NCI-H187 treated with DMSO at 0.1 percent for 48 hours (cell line): ENCODE results near the gene DUSP14.

ENCODE experiments used
- DNase-seq: peaks from one replicate; lab custom pipeline; 2025; lab: John Stamatoyannopoulos, UW

Gene DUSP14

DNA sequence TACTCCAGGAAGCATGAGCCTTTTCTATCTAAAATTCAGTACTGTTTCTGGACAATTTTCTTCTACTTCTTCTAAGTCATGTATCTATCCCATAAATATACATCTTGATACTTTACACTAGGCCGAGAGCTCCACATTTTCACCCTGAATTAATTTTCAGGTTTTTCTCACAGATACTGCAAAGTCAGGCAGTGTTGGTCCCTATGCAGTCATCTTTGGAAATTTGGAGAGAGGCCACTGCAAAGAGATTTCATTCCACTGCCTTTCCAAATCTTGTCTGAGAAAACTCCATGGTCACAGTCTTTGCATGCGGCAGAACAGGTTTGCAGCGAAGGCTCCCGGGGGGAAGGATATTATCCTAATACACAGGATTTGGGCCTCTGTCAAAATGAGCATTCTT lies 28.2 kb downstream of the DUSP14 start:
- DNase-seq = no peak

- DNase-seq = no peak
Measured at GRCh38 chr17:37518826-37519225, 29.1 kb downstream of the DUSP14 start.

GRCh38 chr17:37519251-37519985 lies 29.7 kb downstream of the DUSP14 start:
- no peak for DNase-seq

- no peak for DNase-seq
Measured at GRCh38 chr17:37520174-37520573, 30.5 kb downstream of the DUSP14 start.

GRCh38 chr17:37521821-37522220 lies 32.1 kb downstream of the DUSP14 start:
- no peak for DNase-seq

GRCh38 chr17:37523715-37524219 lies 34.1 kb downstream of the DUSP14 start:
- no peak for DNase-seq

GRCh38 chr17:37527249-37527851 lies 37.7 kb downstream of the DUSP14 start:
- peak; percentile 4 for DNase-seq

- DNase-seq = no peak
Measured at GRCh38 chr17:37530420-37530819, 40.7 kb downstream of the DUSP14 start.

GRCh38 chr17:37532756-37533155 lies 43.1 kb downstream of the DUSP14 start:
- no peak for DNase-seq

DNA sequence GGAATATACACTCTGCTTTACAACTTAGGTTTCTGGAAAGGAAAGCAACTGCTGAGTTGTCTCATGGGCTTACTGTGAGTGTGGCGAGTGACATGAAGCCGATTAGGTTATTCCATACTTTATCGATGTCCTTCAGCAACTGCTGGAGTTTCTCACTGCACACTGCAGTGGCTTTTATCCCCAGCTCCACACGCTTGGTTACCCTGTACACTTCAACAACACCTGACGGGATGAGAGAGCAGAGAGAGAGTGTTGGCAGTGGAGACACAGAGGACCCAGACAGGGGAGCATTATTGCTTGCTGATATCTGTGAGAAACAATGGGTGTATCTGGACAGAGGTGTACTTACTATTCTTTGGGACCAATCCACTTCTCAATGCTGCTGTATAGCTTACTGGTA lies 46.2 kb downstream of the DUSP14 start:
- no peak for DNase-seq

DNA sequence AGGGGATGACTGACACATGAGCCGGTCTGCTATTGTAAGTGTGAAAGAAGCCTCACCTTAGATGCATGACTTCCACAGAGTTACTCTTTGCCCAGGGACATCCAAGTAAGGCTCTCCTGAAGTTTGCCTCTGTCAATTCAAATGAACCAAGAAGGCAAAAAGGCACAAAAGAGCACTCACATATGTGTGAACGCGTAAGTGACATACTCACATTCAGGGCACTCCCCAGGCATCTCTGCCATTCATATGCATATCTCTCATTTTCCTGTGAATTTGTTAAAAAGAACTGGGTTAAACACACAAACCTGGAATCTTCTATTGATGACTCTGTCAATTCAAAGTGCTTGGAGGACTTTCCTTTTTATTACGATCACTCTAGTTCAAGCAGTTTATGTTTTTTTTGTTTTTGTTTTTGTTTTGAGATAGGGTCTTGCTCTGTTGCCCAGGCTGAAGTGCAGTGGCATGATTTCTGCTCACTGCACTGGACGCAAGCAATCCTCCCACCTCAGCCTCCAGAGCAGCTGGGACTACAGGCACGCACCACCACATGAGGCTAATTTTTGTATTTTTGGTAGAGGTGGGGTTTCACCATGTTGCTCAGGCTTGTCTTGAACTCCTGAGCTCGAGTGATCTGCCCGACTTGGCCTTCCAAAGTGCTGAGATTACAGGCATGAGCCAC lies 49.4 kb downstream of the DUSP14 start:
- no peak for DNase-seq

DNA sequence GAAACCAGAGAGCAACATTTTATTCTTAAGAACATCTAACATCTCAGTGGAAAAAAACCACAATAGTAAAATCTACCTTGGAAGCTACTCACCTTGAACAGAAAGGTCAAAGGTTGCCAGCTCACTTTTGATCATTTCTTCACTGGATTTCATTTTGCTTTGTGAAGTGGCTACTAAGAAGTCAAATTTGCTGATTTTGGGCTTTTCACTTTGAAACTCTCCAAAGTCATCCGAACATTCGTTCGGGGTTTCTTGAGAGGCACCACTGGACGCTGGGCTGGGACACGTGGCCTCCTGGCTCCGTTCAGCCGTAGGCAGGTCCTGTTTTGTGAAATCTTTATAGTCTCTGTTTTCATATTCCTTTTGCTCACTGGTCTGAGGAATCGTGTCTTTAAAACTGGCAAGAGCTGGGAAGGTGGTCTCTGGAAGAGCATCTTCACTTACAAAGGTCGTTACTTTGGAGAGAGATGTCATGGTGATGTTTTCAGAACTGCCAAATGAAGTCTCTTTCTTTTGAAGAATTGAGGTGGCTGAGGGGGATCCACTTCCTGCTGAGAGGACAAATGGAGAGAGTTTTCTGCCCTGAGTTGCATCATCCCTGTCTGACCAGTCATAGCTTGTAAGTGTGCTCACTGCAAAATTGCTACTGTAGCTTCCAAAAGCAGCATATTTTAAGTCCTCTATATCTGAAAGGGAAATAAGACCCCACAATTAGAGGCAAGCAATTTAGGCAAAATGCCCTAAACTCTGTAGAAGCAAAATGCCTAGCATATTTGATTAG lies 52.4 kb downstream of the DUSP14 start:
- DNase-seq = no peak

DNA sequence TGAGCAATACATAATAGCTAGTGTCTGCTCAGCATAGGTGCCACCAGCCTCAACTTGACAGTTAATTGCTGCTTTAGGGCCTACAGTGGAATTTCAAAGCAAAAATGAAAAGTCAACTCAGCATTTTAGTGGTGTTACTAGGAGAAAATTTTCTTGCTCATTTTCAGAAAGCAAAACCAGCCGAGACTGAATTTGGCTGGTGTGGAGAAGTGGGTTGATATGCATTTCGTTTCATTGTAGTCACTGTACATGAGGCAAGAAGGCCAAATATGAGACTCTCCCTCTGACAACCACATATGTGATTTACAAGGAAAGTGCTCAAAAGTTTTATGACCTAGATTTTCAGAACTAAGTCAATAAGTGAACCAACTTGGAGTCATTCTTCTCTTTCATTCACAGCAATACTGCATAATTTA lies 54.0 kb downstream of the DUSP14 start:
- DNase-seq = no peak

- DNase-seq = no peak
Measured at GRCh38 chr17:37545486-37545885, 55.8 kb downstream of the DUSP14 start.

DNA sequence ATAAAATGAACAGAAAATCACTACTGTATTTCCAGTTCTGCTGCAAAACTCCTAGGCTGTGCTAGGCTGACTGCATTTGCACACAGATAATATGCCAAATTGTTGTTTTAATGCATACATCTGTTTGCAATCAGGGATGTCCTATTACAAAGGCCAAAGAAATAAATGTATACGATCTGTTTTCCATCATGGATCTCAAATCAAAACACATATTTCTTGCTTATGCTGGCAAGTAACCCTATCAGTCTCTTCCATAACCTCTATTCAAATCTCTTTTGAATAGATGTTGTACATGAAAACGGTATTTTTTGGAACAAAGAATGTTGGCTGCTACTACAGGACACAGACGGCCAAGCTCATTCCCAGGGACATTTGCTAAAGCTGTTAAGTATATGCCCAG lies 56.6 kb downstream of the DUSP14 start:
- DNase-seq = no peak

DNA sequence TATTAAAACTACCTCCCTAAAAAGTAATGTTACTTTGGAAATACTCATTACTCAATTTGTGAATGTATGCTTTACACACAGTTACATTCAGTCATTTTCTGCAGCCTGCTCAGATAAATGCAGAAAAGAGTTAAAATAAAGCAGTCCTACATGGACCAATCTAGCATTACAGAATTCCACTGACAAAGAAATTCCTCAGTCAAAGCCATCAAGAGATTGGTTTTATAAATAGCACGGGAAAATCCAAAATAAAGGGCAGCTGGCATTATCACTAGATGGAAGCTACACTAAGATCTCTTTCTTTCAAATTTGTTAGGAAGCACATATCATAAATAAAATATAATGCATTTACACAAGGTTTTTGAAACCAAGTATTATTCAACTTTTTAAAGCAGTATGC lies 58.3 kb downstream of the DUSP14 start:
- DNase-seq = no peak

- no peak for DNase-seq
Measured at GRCh38 chr17:37551788-37552187, 62.1 kb downstream of the DUSP14 start.

DNA sequence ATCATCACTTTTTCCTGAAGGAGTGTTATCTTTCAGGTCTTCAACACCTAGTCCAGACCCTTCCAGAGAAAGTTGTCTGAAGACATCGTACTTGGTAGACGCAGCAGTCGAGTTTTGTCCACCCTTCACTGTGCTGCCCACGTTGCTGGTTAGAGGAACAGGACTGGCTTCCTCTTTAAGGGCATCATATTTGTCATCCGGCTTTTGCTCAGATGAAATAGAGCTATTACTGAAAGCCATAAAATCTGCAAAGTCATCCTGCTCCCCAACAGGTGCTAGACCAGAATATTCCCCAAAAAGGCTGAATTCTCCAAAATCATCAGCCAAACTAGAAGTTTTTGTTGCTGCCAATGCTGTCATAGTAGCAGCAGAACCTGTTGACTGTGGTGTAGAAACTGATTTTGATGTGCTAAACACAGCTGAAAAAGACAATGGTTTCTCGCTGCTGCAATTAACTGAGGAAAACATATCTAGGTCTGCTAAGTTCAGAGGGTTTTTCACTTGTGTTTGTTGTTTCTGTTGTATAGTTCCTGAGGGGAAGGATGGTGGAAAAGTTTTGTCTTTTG lies 63.8 kb downstream of the DUSP14 start:
- no peak for DNase-seq

DNA sequence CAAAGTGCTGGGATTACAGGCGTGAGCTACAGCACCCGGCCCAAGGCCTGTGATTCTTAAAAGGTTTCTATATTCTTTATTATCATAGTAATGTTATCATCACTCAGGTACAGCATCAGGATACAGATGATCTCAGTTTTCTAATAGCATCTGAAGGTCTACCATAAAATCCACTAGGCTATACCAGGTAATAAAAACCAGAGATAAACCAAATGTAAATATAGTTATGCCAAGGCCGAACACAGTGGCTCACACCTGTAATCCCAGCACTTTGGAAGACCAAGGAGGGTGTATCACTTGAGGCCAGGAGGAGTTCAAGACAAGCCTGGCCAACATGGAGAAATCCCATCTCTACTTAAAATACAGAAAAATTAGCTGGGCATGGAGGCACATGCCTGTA lies 65.7 kb downstream of the DUSP14 start:
- no peak for DNase-seq

DNA sequence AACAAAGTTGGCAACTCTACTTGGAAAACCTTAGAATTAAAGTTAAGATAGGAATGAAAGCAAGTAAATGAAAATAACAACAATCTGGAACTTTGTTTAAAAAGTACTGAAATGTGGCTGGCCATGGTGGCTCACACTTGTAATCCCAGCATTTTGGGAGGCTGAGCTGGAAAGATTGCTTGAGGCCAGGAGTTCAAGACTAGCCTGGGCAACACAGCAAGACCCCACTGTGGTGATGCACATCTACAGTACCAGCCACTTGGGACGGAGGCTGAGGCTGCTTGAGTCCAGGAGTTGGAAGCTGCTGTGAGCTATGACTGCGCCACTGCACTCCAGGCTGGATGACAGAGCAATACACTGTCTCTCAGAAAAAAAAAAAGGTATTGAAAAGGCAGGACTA lies 67.8 kb downstream of the DUSP14 start:
- DNase-seq = no peak

DNA sequence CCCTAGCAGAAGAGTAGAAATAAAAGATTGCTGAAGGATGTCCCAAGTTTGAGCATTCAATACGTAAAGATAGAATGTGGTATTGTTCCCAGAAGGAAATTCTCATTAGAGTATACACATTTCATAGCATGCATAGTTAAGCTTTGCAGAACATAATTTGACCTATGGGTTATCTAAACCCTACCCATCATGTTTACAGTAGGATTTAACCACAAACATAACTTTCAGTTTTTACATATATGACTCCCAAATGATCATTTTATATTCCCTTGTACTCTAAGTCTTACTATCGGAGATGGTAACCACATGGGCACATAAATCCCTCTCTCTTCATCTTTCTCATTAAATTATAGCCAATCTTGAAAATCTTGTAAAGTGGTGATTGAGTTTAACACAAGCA lies 68.6 kb downstream of the DUSP14 start:
- DNase-seq = no peak
